ENCODE data around the gene AXIN1.

DNA sequence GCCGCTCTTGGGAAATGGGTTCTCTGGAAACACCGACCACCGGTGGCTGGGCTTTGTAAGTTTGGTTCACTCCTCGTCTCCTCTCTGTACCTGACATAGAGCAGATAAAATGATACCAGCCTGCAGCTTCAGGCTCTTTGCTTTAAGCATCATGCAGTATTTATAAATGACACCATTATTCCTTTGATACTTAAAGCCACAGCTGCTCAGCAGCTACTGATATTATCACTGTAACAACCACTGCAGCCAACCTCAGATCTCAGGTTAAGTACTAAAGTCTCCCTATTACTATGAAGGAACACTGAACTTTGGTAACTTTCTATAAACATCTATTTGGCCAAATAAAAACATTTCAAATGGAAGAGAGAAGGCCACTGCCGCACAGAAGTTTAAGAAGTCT, 34.9 kb downstream of the AXIN1 start:
- TF ChIP-seq, protein P1, sequence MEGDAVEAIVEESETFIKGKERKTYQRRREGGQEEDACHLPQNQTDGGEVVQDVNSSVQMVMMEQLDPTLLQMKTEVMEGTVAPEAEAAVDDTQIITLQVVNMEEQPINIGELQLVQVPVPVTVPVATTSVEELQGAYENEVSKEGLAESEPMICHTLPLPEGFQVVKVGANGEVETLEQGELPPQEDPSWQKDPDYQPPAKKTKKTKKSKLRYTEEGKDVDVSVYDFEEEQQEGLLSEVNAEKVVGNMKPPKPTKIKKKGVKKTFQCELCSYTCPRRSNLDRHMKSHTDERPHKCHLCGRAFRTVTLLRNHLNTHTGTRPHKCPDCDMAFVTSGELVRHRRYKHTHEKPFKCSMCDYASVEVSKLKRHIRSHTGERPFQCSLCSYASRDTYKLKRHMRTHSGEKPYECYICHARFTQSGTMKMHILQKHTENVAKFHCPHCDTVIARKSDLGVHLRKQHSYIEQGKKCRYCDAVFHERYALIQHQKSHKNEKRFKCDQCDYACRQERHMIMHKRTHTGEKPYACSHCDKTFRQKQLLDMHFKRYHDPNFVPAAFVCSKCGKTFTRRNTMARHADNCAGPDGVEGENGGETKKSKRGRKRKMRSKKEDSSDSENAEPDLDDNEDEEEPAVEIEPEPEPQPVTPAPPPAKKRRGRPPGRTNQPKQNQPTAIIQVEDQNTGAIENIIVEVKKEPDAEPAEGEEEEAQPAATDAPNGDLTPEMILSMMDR (conservative IDR thresholded peaks at IDR 0.05; ENCODE audit: low read length) = no peak
- TF ChIP-seq EZH2phosphoT487 (IDR thresholded peaks at IDR 0.05; ENCODE audit: borderline replicate concordance) = no peak

Data from Loucy (cell line).